SU-DHL-6 (cell line): ENCODE results near the gene BZW2.

ENCODE experiments used
- EZH2phosphoT487 ChIP-seq: fragments of 200-600 bp; sonication (generic), shearing (Covaris generic); conservative IDR thresholded peaks from 2 replicates; pipeline ENCODE4 v1.6.1; 2018; ENCODE audit warnings: mild to moderate bottlenecking, antibody characterized with exemption, low read length, moderate library complexity, mixed read lengths
- TF ChIP-seq, protein P1 (sequence below): fragments of 200-600 bp; sonication (generic); IDR thresholded peaks from one replicate; pipeline ENCODE4 v1.5.1; 2017; ENCODE audit warnings: antibody characterized with exemption, mild to moderate bottlenecking, low read length, moderate library complexity; ENCODE audit not compliant: insufficient read depth, poor library complexity, severe bottlenecking

GRCh38 chr7:16669581-16669980, 23.6 kb downstream of the BZW2 start:
- TF ChIP-seq, protein P1, sequence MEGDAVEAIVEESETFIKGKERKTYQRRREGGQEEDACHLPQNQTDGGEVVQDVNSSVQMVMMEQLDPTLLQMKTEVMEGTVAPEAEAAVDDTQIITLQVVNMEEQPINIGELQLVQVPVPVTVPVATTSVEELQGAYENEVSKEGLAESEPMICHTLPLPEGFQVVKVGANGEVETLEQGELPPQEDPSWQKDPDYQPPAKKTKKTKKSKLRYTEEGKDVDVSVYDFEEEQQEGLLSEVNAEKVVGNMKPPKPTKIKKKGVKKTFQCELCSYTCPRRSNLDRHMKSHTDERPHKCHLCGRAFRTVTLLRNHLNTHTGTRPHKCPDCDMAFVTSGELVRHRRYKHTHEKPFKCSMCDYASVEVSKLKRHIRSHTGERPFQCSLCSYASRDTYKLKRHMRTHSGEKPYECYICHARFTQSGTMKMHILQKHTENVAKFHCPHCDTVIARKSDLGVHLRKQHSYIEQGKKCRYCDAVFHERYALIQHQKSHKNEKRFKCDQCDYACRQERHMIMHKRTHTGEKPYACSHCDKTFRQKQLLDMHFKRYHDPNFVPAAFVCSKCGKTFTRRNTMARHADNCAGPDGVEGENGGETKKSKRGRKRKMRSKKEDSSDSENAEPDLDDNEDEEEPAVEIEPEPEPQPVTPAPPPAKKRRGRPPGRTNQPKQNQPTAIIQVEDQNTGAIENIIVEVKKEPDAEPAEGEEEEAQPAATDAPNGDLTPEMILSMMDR, result no peak
- TF ChIP-seq EZH2phosphoT487, result no peak
